Caco-2 (cell line): ENCODE data around the gene KLC4. TPM values are rescaled to one million over a fixed set of nuclear protein-coding genes. Genes with fewer than 3 reads are reported as not detected.

Experiments
- BruUV-seq: library from RNA; stranded (reverse); fragments of 400-500 nt; replicated peaks from 2 replicates; lab custom pipeline; 2021; lab: Mats Ljungman, UMichigan
- CTCF ChIA-PET: fragments of 300-600 bp; sonication (Branson Sonifier 250); formaldehyde crosslinking; loops from one replicate; lab custom pipeline; 2022; ENCODE audit warnings: antibody characterized with exemption; lab: Charles Lee
- POLR2A ChIA-PET: fragments of 300-600 bp; sonication (Branson Sonifier 250); formaldehyde crosslinking; loops from one replicate; lab custom pipeline; 2022; ENCODE audit warnings: antibody characterized with exemption; lab: Charles Lee
- DNase-seq, 2 experiments: peaks; one replicate each; pipeline versions ENCODE4 v3.0.0 to v3.0.0-alpha.2; 2020 to 2022
- H3K27me3 ChIP-seq: replicated peaks from 2 replicates; pipeline ENCODE4 v1.6.0; 2011; ENCODE audit warnings: low read length; ENCODE audit not compliant: control insufficient read depth, insufficient read depth
- H3K36me3 ChIP-seq: 2 replicates; pipeline ENCODE4 v1.5.1; 2011; ENCODE audit warnings: low read length; ENCODE audit not compliant: control insufficient read depth, insufficient read depth
- H3K4me1 ChIP-seq: fragments of 250-450 bp; sonication (Bioruptor Pico); 2 replicates; pipeline ENCODE4 v1.5.1; 2020; ENCODE audit warnings: mild to moderate bottlenecking
- H3K4me3 ChIP-seq: 2 replicates; pipeline ENCODE4 v1.5.1; 2011; ENCODE audit warnings: low read depth, mild to moderate bottlenecking, control low read depth, low read length
- H3K9me3 ChIP-seq: fragments of 250-450 bp; sonication (Bioruptor Pico); 2 replicates; pipeline ENCODE4 v1.5.1; 2020; ENCODE audit warnings: mild to moderate bottlenecking, moderate library complexity
- H3K27ac Mint-ChIP-seq: one replicate; pipeline ENCODE4 v1.8.0; 2022; ENCODE audit warnings: mixed read lengths; ENCODE audit not compliant: unreplicated experiment
- H3K27me3 Mint-ChIP-seq: one replicate; pipeline ENCODE4 v1.8.0; 2022; ENCODE audit warnings: mixed read lengths; ENCODE audit not compliant: insufficient read depth, unreplicated experiment
- H3K36me3 Mint-ChIP-seq: one replicate; pipeline ENCODE4 v1.8.0; 2022; ENCODE audit warnings: mild to moderate bottlenecking, mixed read lengths; ENCODE audit not compliant: insufficient read depth, unreplicated experiment
- H3K4me1 Mint-ChIP-seq: one replicate; pipeline ENCODE4 v1.8.0; 2022; ENCODE audit warnings: low read depth, mixed read lengths; ENCODE audit not compliant: unreplicated experiment
- H3K4me3 Mint-ChIP-seq: one replicate; pipeline ENCODE4 v1.8.0; 2022; ENCODE audit warnings: mild to moderate bottlenecking, moderate library complexity, mixed read lengths; ENCODE audit not compliant: unreplicated experiment
- H3K9me3 Mint-ChIP-seq: one replicate; pipeline ENCODE4 v1.8.0; 2022; ENCODE audit warnings: mixed read lengths; ENCODE audit not compliant: unreplicated experiment
- intact Hi-C: fragments of 100-400 bp; cut with micrococcal nuclease; formaldehyde crosslinking; loops from one replicate; pipeline ENCODE4 v1.10.0; 2022; ENCODE audit not compliant: unreplicated experiment
- total RNA-seq: library from RNA; stranded (reverse); gene quantifications from 2 replicates; pipeline ENCODE4 v1.2.3, GENCODE V29; 2022
- TF ChIP-seq, protein P1 (sequence below), 2 experiments: fragments of 200-600 bp in 1 of 2; IDR thresholded peaks; 1 replicate in 1 of 2; 2 replicates in 1 of 2; pipeline versions ENCODE4 v1.5.1 to v1.8.0; 2011 to 2022; ENCODE audit warnings: antibody characterized with exemption in 1 of 2, control low read depth in 1 of 2, inconsistent platforms in 1 of 2, low read depth in 1 of 2, low read length in 1 of 2, mild to moderate bottlenecking in 1 of 2, moderate library complexity in 1 of 2; ENCODE audit not compliant: insufficient read depth in 1 of 2, severe bottlenecking in 1 of 2, unreplicated experiment in 1 of 2

The KLC4 gene
- total RNA-seq, 1 experiment from 2014 or later = 47.7 TPM

DNA sequence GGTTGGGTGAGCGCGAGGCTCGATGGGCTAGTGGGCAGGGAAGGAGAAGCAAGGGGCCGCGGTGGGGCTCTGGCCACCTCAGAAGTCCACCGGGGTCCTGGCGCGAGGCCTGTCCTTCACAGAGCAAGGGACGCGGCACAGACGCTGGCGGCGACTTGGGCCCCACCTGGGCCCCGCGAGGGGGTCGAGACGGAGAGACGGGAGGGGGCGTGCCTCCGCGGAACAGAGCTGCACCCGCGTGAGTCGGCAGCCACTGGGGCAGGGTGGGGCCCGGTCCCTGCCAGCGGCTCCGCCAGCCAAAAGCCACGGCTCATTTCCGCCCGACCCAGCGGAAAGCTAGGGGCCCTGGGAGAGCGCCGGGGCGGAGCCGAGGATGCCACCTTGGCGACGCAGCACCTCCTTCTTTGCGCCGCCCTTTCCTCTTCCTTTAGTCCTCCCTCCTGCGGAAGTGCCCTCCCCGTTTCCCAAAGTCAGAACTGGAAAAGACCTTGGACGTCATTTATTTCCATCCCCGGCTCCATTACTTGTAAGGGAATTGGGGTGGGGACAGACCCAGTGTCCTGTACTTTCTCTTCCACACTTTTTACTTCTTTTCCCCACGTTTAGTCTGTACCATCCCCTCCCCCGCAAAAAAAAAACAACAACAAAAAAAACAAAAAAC lies 5.8 kb upstream of the KLC4 start, which contains the start of gene CUL7:
Gene CUL7 (minus strand): TSS at position 307 of the 661 bp plus-strand sequence. CDS start 1,063 bp downstream, outside the sequence.
- H3K4me1 Mint-ChIP-seq = peaks cover 37% of the 10 kb centered on the region
- H3K9me3 ChIP-seq = no peaks in the 10 kb centered on the region
- intact Hi-C loops = loop anchor here (5.0 kb wide), 1 partner anchor 151 kb away; no protein-coding TSS in a partner anchor
- TF ChIP-seq, protein P1, sequence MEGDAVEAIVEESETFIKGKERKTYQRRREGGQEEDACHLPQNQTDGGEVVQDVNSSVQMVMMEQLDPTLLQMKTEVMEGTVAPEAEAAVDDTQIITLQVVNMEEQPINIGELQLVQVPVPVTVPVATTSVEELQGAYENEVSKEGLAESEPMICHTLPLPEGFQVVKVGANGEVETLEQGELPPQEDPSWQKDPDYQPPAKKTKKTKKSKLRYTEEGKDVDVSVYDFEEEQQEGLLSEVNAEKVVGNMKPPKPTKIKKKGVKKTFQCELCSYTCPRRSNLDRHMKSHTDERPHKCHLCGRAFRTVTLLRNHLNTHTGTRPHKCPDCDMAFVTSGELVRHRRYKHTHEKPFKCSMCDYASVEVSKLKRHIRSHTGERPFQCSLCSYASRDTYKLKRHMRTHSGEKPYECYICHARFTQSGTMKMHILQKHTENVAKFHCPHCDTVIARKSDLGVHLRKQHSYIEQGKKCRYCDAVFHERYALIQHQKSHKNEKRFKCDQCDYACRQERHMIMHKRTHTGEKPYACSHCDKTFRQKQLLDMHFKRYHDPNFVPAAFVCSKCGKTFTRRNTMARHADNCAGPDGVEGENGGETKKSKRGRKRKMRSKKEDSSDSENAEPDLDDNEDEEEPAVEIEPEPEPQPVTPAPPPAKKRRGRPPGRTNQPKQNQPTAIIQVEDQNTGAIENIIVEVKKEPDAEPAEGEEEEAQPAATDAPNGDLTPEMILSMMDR (IDR thresholded peaks at IDR 0.05; ENCODE audit: insufficient read depth in 1 of 2, low read depth in 1 of 2, low read length in 1 of 2, severe bottlenecking in 1 of 2, unreplicated experiment in 1 of 2) = no peak
- no peaks in the 10 kb centered on the region for H3K27me3 Mint-ChIP-seq
- peak within 1 kb of the TSS; percentile 97 for H3K27ac Mint-ChIP-seq
- peaks cover 2% of the 10 kb centered on the region; the same call in 1 of the 2 replicates for H3K36me3 ChIP-seq
- peak within 1 kb of the TSS; percentile 100 for H3K4me3 Mint-ChIP-seq
- no peaks in the 10 kb centered on the region for H3K9me3 Mint-ChIP-seq
- ChIA-PET CTCF (interaction anchor here (0.7 to 1.0 kb wide), 3 partner anchors 41 to 114 kb away, joined by 3 to 5 read pairs (median 4); no protein-coding TSS in a partner anchor), POLR2A (interaction anchor here (0.6 to 1.1 kb wide), 9 partner anchors 22 to 163 kb away, joined by 3 to 12 read pairs (median 4); partner anchors contain the start of genes CNPY3, KLHDC3, MEA1 and PEX6)
- no TSS peak for BruUV-seq
- H3K27me3 ChIP-seq = no peaks in the 10 kb centered on the region
- H3K36me3 Mint-ChIP-seq = peaks cover 81% of the 10 kb centered on the region
- H3K4me1 ChIP-seq = peaks cover 25% of the 10 kb centered on the region
- peak; percentile 93 for DNase-seq
- peak within 1 kb of the TSS; percentile 71 for H3K4me3 ChIP-seq

DNA sequence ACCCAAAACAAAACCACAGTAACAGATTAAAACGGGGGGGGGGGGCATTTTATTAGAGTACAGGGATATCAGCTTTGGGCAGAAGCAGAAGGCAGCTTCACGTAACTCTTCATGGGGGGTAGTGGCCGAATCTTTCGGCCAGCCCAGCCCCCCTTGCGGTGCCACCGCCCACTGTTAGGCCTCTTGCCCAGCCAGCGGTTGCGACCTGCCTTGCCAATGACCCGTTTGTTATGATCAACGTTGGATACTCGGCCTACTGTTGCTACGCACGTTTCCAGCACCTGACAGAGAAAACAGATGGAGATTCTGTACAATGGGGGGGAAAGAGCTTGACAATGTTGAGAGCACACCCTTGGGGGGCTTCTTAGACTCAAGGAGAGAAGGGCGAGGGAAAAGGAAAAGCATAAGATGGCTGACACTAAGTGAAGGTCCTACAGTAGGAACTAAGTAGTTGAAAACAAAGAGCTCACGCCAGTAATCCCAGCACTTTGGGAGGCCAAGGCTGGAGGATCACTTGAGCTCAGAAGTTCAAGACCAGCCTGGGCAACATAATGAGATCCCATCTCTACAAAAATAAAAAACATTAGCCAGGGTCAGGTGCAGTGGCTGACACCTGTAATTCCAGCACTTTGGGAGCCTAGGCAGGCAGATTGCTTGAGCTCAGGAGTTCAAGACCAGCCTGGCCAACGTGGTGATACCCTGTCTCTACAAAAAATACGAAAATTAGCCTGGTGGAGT lies 5.1 kb upstream of the KLC4 start:
- Histone ChIP-seq H3K27me3 (no peaks in the 10 kb centered on the region), H3K36me3 (no peaks in the 10 kb centered on the region; the same call in 1 of the 2 replicates), H3K4me1 (peaks cover 26% of the 10 kb centered on the region), H3K4me3 (peak overlapping the region; percentile 71), H3K9me3 (no peaks in the 10 kb centered on the region)
- peaks cover 37% of the 10 kb centered on the region for H3K4me1 Mint-ChIP-seq
- no peaks in the 10 kb centered on the region for H3K27me3 Mint-ChIP-seq
- peaks cover 83% of the 10 kb centered on the region for H3K36me3 Mint-ChIP-seq
- H3K27ac Mint-ChIP-seq = peak overlapping the region; percentile 97
- DNase-seq = no peak
- intact Hi-C loops = loop anchor here (5.0 kb wide), 1 partner anchor 152 kb away; no protein-coding TSS in a partner anchor
- TSS peak; percentile 97 for BruUV-seq
- peak overlapping the region; percentile 100 for H3K4me3 Mint-ChIP-seq
- H3K9me3 Mint-ChIP-seq = no peaks in the 10 kb centered on the region
- CTCF ChIA-PET = interaction anchor here (0.7 to 1.0 kb wide), 3 partner anchors 42 to 114 kb away, joined by 3 to 5 read pairs (median 4); no protein-coding TSS in a partner anchor
- TF ChIP-seq, protein P1 (IDR thresholded peaks at IDR 0.05; ENCODE audit: insufficient read depth in 1 of 2, low read depth in 1 of 2, low read length in 1 of 2, severe bottlenecking in 1 of 2, unreplicated experiment in 1 of 2) = no peak
- POLR2A ChIA-PET = interaction anchor here (0.6 to 1.1 kb wide), 9 partner anchors 21 to 163 kb away, joined by 3 to 12 read pairs (median 4); partner anchors contain the start of genes CNPY3, KLHDC3, MEA1 and PEX6

DNA sequence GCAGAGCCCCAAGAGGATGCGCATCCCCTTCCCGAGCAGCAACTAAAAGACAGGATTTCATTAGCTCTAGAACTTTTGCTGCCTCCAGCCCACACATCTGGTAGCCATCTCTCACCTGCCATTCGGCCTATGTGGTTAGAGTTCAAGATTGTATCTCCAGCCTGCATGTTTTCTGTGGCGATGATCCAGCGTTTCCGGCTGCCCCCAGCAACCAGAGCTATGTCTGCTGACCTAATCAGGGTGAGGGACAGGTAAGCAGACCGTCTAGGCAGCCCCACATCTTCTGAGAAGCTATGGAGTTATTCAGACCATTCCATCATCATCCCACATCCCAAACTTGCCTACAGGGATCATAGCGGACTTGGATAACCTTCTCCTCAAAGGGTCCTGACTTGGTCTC lies 3.5 kb upstream of the KLC4 start:
- no peaks in the 10 kb centered on the region for H3K9me3 ChIP-seq
- no peaks in the 10 kb centered on the region for H3K27me3 ChIP-seq
- no peak for DNase-seq
- Mint-ChIP-seq H3K27ac (peak overlapping the region; percentile 60), H3K9me3 (no peaks in the 10 kb centered on the region), H3K27me3 (no peaks in the 10 kb centered on the region), H3K36me3 (peaks cover 69% of the 10 kb centered on the region), H3K4me1 (peaks cover 39% of the 10 kb centered on the region), H3K4me3 (peak overlapping the region; percentile 7)
- CTCF ChIA-PET = no interaction called here
- intact Hi-C loops = no loop called here
- H3K4me1 ChIP-seq = peaks cover 31% of the 10 kb centered on the region
- POLR2A ChIA-PET = interaction anchor here (0.5 to 0.7 kb wide), 2 partner anchors 127 to 1143 kb away, joined by 3 read pairs; partner anchors contain the start of gene CNPY3
- no peak overlapping the region for H3K4me3 ChIP-seq
- TF ChIP-seq, protein P1 (IDR thresholded peaks at IDR 0.05; ENCODE audit: insufficient read depth in 1 of 2, low read depth in 1 of 2, low read length in 1 of 2, severe bottlenecking in 1 of 2, unreplicated experiment in 1 of 2) = no peak
- BruUV-seq = no TSS peak
- H3K36me3 ChIP-seq = no peaks in the 10 kb centered on the region
